Measurements from ENCODE around the gene P2RY11.

The P2RY11 gene

DNA sequence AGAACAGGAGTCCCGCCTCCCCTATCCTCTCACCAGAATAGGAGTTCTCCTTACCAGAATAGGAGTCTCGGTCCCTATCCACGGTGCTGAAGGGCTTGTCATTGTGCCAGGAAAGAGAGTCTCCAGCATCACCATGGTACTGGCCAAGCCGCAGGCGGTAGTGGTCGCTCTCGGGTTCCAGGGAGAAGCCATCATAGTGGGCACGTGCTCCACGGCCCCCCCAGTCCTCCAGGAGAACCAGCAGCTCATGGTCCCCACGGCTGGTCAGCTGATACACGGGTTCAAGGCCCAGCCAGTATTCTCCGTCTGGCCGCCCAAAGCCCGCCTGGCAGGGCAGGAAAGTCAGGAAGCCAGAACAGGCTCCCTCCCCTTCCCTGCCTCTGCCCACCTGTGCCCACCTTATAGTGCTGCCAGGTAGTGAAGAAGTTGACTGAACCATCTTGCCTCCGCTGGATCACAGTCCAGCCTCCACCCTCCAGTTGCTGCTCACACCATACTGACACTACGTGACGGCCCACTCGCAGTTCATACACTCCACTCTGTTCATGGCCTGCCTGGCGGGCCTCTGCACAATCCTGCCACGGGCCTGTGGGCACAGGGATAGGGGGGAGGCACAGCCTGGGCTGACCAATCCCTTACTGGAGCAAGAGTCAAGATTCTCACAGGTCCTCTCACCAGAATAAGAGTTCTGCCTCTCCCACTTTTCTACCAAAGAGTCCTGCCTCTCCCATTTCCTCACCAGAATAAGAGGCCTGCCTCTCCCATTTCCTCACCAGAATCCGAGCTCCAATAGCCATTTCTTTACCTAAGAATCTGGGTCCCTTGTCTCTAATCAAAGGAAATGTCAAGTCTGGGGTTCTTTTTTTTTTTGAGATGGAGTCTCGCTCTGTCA, 18.0 kb upstream of the P2RY11 start:
- DNase-seq (ENCODE audit: low read depth): peak; percentile 16

- no peak for DNase-seq (ENCODE audit: low read depth)
These were observed 15.9 kb upstream of the P2RY11 start for GRCh38 chr19:10095622-10095947.

DNA sequence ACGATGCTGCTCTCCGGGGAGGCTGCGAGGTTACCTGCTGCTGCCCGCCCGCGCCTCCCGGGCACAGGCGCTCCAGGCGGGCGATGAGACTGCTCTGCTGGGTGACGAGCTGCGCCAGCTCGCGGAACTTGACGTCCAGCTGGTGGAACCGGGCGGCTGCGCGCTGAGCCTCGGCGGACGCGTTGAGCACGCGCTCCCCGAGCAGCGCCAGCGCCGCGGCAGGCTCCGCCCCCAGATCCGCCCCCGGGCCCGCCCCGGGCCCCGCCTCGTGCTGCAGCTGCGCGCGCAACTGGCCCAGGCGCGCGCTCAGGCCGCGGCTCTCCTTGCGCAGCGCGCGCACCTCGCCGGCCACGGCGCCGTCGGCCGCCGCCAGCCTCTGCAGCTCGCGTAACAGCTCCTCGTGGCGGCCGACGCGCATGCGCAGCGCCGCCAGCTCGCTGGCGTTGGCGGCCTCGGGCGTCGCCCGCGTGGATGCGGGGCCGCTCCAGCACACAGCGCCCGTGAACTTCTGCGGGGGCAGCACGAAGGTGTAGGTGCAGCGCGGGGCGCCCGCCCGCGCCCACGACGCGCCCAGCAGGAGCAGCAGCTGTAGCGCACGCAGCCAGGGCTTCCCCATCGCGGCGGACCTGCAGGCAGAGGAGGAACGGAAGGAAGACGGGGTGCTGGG, 15.4 kb upstream of the P2RY11 start:
- peak; percentile 87 for DNase-seq (ENCODE audit: low read depth)

- DNase-seq (ENCODE audit: low read depth): no peak
These were observed 14.9 kb upstream of the P2RY11 start for GRCh38 chr19:10096615-10096963.

GRCh38 chr19:10100163-10100785, 11.2 kb upstream of the P2RY11 start:
- DNase-seq (ENCODE audit: low read depth): no peak

DNA sequence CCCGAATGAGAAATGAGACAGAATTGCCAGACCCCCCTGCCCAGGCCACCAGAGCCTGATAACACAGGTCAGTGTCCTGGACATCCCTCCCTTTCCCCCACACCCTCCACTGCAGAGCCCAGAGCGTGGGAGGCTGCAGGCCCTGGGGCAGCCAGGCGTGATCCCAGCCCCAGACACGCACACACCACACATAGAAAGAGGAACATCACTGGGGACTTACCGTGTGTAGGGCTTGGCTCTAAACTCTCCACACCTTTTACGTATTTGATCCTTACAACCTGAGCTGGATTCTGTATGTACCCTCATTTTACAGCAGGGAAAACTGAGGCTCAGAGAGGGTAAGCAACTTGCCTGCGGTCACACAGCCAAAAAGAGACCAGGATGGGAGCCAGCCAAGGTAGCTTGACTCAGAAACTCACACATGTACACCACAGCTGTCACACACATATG, 8.7 kb upstream of the P2RY11 start:
- no peak for DNase-seq (ENCODE audit: low read depth)

DNA sequence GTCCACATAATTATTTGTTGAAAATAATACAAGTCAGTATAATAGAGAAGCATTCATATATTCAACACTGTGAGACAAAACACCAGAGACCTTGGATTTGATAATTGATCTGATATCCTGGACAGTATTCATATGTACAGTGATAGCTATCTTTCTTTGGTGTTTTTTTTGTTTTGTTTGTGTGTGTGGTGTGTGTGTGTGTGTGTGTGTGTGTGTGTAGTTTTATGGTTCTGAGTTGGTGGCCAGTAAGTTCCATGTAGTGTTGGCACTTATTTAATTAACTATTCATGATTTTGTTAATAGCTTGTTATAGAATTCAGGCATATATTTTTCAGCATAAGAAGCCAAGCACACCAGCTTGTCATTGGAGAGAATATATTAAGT, 7.4 kb upstream of the P2RY11 start:
- DNase-seq (ENCODE audit: low read depth): no peak

DNA sequence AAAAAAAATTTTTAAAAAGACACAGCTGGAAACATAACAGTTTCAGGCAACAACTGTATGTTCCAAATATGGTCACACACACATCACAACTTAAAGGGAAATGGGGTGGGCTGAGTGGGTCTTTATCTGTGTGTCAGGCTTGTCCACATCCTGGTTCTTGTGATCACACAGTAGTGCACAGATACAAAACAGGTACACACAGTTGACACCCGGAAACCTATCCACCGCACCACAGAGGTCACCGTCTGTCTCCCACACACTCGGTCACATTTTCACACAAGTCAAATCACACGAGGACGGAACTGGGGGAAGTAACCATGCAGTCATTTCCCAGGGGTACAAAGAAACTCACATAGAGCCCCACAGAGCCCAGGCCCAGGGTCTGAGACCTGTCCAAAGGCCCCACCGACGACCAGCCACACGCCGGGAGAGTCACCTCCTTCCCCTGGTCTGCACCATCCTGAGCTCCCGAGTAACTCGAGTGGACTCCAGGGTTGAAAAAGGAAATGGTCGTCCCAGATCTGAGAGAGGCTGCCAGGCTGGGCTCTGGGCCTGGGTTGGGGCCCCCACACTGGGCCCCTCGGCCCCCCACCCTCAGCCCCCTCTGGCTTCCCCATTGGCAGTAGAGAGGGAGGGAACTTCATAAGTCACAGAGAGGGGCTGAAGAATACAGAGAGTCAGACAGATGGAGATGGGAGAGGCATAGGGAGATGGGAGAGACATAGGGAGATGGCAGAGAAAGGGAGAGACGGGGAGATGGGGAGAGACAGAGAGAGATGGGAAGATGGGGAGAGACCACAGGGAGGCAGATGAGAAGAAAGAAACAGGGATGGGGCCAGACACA, 6.6 kb upstream of the P2RY11 start:
- no peak for DNase-seq (ENCODE audit: low read depth)

DNA sequence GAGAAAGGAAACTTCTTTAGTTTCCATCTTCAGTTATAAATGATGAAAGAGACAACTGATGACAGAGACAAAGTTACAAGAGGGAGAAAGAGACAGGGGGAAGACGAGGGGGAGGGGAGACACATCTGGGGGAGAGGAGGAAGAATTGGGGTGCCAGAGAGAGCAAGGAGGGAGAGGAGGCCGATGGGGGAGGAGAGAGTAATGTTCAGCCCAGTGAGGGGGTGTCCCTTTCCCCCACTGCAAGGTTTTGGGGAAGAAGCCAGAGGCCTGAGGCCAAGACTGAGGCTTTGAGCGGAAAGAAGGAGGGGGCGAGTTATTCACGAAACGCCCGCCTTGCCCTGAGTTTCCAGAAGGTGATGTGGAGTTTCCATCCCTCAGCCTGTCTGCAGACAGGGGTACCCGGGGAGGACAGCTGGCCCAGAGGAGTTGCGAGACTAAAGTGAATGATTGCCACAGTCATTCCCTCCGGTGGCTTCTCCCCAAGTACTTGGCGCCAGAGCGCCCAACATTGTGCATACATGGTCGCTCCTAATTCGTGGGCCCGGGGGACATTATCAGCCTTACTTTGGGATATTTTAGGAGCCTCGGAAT, 5.9 kb upstream of the P2RY11 start:
- no peak for DNase-seq (ENCODE audit: low read depth)

- peak; percentile 100 for DNase-seq (ENCODE audit: low read depth)
These were observed 5.2 kb upstream of the P2RY11 start, which contains the start of gene PPAN for GRCh38 chr19:10106100-10106936. Gene PPAN, plus strand, starts transcription at chr19:10106362. Its CDS starts 33 bp downstream, at chr19:10106395.

DNA sequence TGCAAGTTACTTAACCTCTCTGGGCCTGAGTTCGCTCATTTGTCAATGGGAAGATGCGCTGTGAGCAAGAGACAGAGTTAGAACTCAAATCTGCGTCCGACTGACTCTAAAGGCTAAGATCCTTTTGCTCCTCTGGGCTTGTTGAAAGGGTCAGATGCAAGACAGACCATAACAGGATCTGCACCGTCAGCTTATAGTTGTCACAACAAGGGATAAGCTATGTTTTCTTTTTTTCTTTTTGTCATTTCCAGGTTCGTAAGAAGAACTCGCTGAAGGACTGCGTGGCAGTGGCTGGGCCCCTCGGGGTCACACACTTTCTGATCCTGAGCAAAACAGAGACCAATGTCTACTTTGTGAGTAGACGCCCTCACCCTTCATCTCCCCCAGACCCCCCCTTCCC, 4.2 kb upstream of the P2RY11 start:
- DNase-seq (ENCODE audit: low read depth): no peak

GRCh38 chr19:10107817-10108367, 3.6 kb upstream of the P2RY11 start:
- no peak for DNase-seq (ENCODE audit: low read depth)

DNA sequence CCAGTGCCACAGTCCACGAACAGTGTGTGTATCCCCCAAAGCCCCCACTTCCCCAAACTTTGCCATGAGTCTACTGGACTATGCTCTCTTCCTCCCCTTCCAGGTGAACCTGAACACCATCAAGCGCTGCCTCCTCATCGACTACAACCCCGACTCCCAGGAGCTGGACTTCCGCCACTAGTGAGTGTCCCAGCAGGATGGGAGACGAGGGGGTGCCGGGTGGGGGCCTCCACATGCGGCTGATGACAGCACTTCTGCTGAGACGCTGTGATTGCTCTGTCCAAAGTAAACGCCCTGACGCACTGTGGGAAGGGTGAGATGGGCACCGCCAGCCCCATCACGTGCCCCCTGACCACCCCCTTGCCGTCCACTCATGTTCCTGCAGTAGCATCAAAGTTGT, 2.0 kb upstream of the P2RY11 start:
- DNase-seq (ENCODE audit: low read depth): no peak

GRCh38 chr19:10110076-10110971, 1.2 kb upstream of the P2RY11 start:
- DNase-seq (ENCODE audit: low read depth): no peak

DNA sequence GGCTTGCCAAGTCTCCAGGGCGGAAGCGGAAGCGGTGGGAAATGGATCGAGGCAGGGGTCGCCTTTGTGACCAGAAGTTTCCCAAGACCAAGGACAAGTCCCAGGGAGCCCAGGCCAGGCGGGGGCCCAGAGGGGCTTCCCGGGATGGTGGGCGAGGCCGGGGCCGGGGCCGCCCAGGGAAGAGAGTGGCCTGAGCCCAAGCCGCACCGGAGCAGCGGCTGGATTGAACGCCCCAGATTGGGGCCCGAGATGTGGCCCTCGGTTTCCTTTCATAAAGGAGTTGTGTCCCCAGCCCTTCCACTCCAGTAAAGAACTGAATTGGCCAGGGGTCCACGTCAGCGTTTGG, 548 bp upstream of the P2RY11 start:
- no peak for DNase-seq (ENCODE audit: low read depth)

- DNase-seq (ENCODE audit: low read depth): peak; percentile 75
These were observed 706 bp downstream of the P2RY11 start for GRCh38 chr19:10112037-10112761.

DNA sequence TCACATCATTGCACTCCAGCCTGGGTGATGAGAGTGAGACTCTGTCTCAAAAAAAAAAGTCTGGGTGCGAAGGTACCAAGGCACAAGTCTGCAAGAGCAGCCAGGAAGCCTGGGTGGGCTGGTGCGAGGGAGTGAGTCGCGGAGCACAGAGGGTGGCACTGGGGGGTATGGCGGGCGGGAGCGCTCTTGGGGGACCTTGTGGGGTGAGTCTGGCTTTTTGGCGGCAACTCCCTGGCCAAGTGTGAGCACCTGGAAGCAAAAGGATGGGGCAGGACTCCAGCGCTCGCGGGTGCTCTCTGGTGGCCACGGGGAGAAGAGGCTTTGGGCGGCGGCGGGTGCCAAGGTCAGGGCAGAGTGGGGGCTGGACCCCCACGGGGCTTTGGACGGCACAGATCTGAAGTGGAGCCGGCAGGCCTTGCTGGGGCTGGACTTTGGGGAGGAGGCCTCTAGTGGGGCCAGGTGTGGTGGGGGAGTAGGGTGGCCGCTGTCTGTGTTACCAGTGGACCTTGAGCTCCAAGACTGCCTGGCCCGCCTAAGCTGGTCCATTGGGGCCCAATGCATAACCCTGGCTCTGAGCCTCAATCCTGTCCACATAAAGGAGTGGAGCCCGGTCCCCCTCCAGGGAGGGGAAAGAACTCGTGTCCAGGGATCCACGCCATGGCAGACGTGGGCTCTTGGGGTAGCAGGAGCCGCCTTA, 1.6 kb downstream of the P2RY11 start:
- DNase-seq (ENCODE audit: low read depth): peak; percentile 64

- DNase-seq (ENCODE audit: low read depth): no peak
These were observed 2.1 kb downstream of the P2RY11 start for GRCh38 chr19:10113592-10113963.

Data from ELR (cell line).